ENCODE measurements around the gene PLOD2. TPM values are rescaled to one million over a fixed set of nuclear protein-coding genes. Genes with fewer than 3 reads are reported as not detected.

PLOD2 gene
- total and polyA plus RNA-seq, 4 donors: 17.8 to 73.9 (median 22.7) TPM

- Histone ChIP-seq H3K27ac (ENCODE audit: low read depth in 1 of 2, low read length in 1 of 2) (no peak overlapping the region), H3K27me3 (ENCODE audit: control insufficient read depth in 3 of 3, insufficient read depth in 3 of 3, low read length in 2 of 3) (no peaks in the 10 kb centered on the region), H3K36me3 (ENCODE audit: control insufficient read depth in 4 of 4, insufficient read depth in 4 of 4, low read length in 4 of 4) (no peaks in the 10 kb centered on the region), H3K9me3 (ENCODE audit: control insufficient read depth in 4 of 4, insufficient read depth in 3 of 4, low read length in 3 of 4) (no peaks in the 10 kb centered on the region), H3K4me3 (no peak overlapping the region), H3K9ac (ENCODE audit: insufficient read depth in 1 of 2, low read length in 2 of 2) (no peak overlapping the region), H3K4me1 (ENCODE audit: control insufficient read depth in 5 of 5, insufficient read depth in 5 of 5, low read length in 5 of 5) (peaks cover 0 to 22% (median 12%) of the 10 kb centered on the region in 5 donors)
- ATAC-seq (ENCODE audit: insufficient read depth, low FRiP score) (no peak), DNase-seq (peak; percentile 41 to 81 (median 78))
- 80 to 84% methylated on average over 2 of the region's 2 CpGs for WGBS, 2 donors
- TF ChIP-seq CTCF (IDR thresholded peaks at IDR 0.05; ENCODE audit: control extremely low read depth, extremely low read depth): no peak
Observed at GRCh38 chr3:146133441-146133840, 27.5 kb downstream of the PLOD2 start.

GRCh38 chr3:146131616-146132410 lies 29.2 kb downstream of the PLOD2 start:
- DNase-seq: no peak
- no peak overlapping the region for H3K9ac ChIP-seq (ENCODE audit: insufficient read depth in 1 of 2, low read length in 2 of 2)
- ATAC-seq (ENCODE audit: insufficient read depth, low FRiP score): no peak
- no peak overlapping the region for H3K4me3 ChIP-seq
- no peaks in the 10 kb centered on the region for H3K27me3 ChIP-seq (ENCODE audit: control insufficient read depth in 3 of 3, insufficient read depth in 3 of 3, low read length in 2 of 3)
- no peaks in the 10 kb centered on the region for H3K9me3 ChIP-seq (ENCODE audit: control insufficient read depth in 4 of 4, insufficient read depth in 3 of 4, low read length in 3 of 4)
- no peaks in the 10 kb centered on the region for H3K36me3 ChIP-seq (ENCODE audit: control insufficient read depth in 4 of 4, insufficient read depth in 4 of 4, low read length in 4 of 4)
- H3K27ac ChIP-seq (ENCODE audit: low read depth in 1 of 2, low read length in 1 of 2): peak overlapping the region in 1 of 2 donors; percentile 26
- H3K4me1 ChIP-seq (ENCODE audit: control insufficient read depth in 5 of 5, insufficient read depth in 5 of 5, low read length in 5 of 5): peaks cover 0 to 22% (median 16%) of the 10 kb centered on the region in 5 donors
- no peak for TF ChIP-seq CTCF (IDR thresholded peaks at IDR 0.05; ENCODE audit: control extremely low read depth, extremely low read depth)
- WGBS, 2 donors: 84 to 89% methylated on average over 5 of the region's 5 CpGs

GRCh38 chr3:146130881-146131371 lies 30.1 kb downstream of the PLOD2 start:
- Histone ChIP-seq H3K27ac (ENCODE audit: low read depth in 1 of 2, low read length in 1 of 2) (no peak overlapping the region), H3K4me3 (no peak overlapping the region)
- DNase-seq: no peak

More at GRCh38 chr3:146130881-146131371, 30.1 kb downstream of the PLOD2 start:
- no peaks in the 10 kb centered on the region for H3K27me3 ChIP-seq (ENCODE audit: control insufficient read depth in 3 of 3, insufficient read depth in 3 of 3, low read length in 2 of 3)
- H3K4me1 ChIP-seq (ENCODE audit: control insufficient read depth in 5 of 5, insufficient read depth in 5 of 5, low read length in 5 of 5): peaks cover 0 to 22% (median 17%) of the 10 kb centered on the region in 5 donors
- H3K9ac ChIP-seq (ENCODE audit: insufficient read depth in 1 of 2, low read length in 2 of 2): no peak overlapping the region
- no peak for ATAC-seq (ENCODE audit: insufficient read depth, low FRiP score)
- no peaks in the 10 kb centered on the region for H3K36me3 ChIP-seq (ENCODE audit: control insufficient read depth in 4 of 4, insufficient read depth in 4 of 4, low read length in 4 of 4)
- no peak for TF ChIP-seq CTCF (IDR thresholded peaks at IDR 0.05; ENCODE audit: control extremely low read depth, extremely low read depth)
- 89 to 95% methylated on average over 2 of the region's 2 CpGs for WGBS, 2 donors
- no peaks in the 10 kb centered on the region for H3K9me3 ChIP-seq (ENCODE audit: control insufficient read depth in 4 of 4, insufficient read depth in 3 of 4, low read length in 3 of 4)

Data from lung (tissue), 12 donors.